Measurements from ENCODE around the gene HTR3C. TPM values are rescaled to one million over a fixed set of nuclear protein-coding genes. Genes with fewer than 3 reads are reported as not detected.
"Not testable (repeated sequence)": the region's sequence is repeated elsewhere in the genome, so short reads cannot be mapped to it uniquely, and the experiment has no call there.

Gene HTR3C
- total RNA-seq, 2 donors from 2014 or later = not detected

GRCh38 chr3:184059424-184059823, 6.6 kb downstream of the HTR3C start:
- ATAC-seq (ENCODE audit: insufficient number of reproducible peaks, low FRiP score, low read depth) (no peak), DNase-seq (ENCODE audit: low spot score) (no peak)
- H3K4me3 ChIP-seq = no peak overlapping the region
- H3K27me3 ChIP-seq (replicated peaks; ENCODE audit: insufficient read depth) = no peaks in the 10 kb centered on the region
- no peak for TF ChIP-seq CTCF (IDR thresholded peaks at IDR 0.05)
- no peaks in the 10 kb centered on the region for H3K4me1 ChIP-seq (ENCODE audit: control insufficient read depth in 1 of 2, low read depth in 2 of 2)
- no peaks in the 10 kb centered on the region for H3K9me3 ChIP-seq
- no peaks in the 10 kb centered on the region for H3K36me3 ChIP-seq
- no peak overlapping the region for H3K27ac ChIP-seq

- TF ChIP-seq CTCF (IDR thresholded peaks at IDR 0.05) = no peak
- ATAC-seq (ENCODE audit: insufficient number of reproducible peaks, low FRiP score, low read depth) = no peak
- Histone ChIP-seq H3K27ac (no peak overlapping the region), H3K27me3 (replicated peaks; ENCODE audit: insufficient read depth) (no peaks in the 10 kb centered on the region), H3K4me1 (ENCODE audit: control insufficient read depth in 1 of 2, low read depth in 2 of 2) (no peaks in the 10 kb centered on the region), H3K9me3 (no peaks in the 10 kb centered on the region), H3K36me3 (no peaks in the 10 kb centered on the region), H3K4me3 (no peak overlapping the region)
- DNase-seq (ENCODE audit: low spot score) = no peak
Observed at GRCh38 chr3:184062637-184063036, 9.8 kb downstream of the HTR3C start.

- Histone ChIP-seq H3K27me3 (replicated peaks; ENCODE audit: insufficient read depth) (no peaks in the 10 kb centered on the region), H3K4me3 (no peak overlapping the region), H3K36me3 (no peaks in the 10 kb centered on the region), H3K4me1 (ENCODE audit: control insufficient read depth in 1 of 2, low read depth in 2 of 2) (no peaks in the 10 kb centered on the region), H3K9me3 (no peaks in the 10 kb centered on the region), H3K27ac (no peak overlapping the region)
- no peak for DNase-seq (ENCODE audit: low spot score)
- TF ChIP-seq CTCF (IDR thresholded peaks at IDR 0.05) = no peak
- no peak for ATAC-seq (ENCODE audit: insufficient number of reproducible peaks, low FRiP score, low read depth)
Observed at GRCh38 chr3:184066211-184066610, 13.4 kb downstream of the HTR3C start.

- no peaks in the 10 kb centered on the region for H3K4me1 ChIP-seq (ENCODE audit: control insufficient read depth in 1 of 2, low read depth in 2 of 2)
- no peak overlapping the region for H3K4me3 ChIP-seq
- TF ChIP-seq CTCF (IDR thresholded peaks at IDR 0.05) = no peak
- H3K36me3 ChIP-seq = no peaks in the 10 kb centered on the region
- H3K27ac ChIP-seq = no peak overlapping the region
- ATAC-seq (ENCODE audit: insufficient number of reproducible peaks, low FRiP score, low read depth) (no peak), DNase-seq (ENCODE audit: low spot score) (no peak)
- H3K9me3 ChIP-seq = no peaks in the 10 kb centered on the region
- H3K27me3 ChIP-seq (replicated peaks; ENCODE audit: insufficient read depth) = no peaks in the 10 kb centered on the region
Observed at GRCh38 chr3:184067573-184068055, 14.8 kb downstream of the HTR3C start.

GRCh38 chr3:184068344-184068743, 15.5 kb downstream of the HTR3C start:
- no peak for TF ChIP-seq CTCF (IDR thresholded peaks at IDR 0.05)
- Histone ChIP-seq H3K27me3 (replicated peaks; ENCODE audit: insufficient read depth) (no peaks in the 10 kb centered on the region), H3K9me3 (no peaks in the 10 kb centered on the region), H3K27ac (no peak overlapping the region), H3K4me1 (ENCODE audit: control insufficient read depth in 1 of 2, low read depth in 2 of 2) (no peaks in the 10 kb centered on the region), H3K4me3 (no peak overlapping the region), H3K36me3 (no peaks in the 10 kb centered on the region)
- DNase-seq (ENCODE audit: low spot score) = no peak
- ATAC-seq (ENCODE audit: insufficient number of reproducible peaks, low FRiP score, low read depth) = no peak

GRCh38 chr3:184071142-184071541, 18.3 kb downstream of the HTR3C start:
- not testable (repeated sequence) for H3K36me3 ChIP-seq; H3K27ac ChIP-seq; ATAC-seq (ENCODE audit: insufficient number of reproducible peaks, low FRiP score, low read depth); DNase-seq (ENCODE audit: low spot score); H3K4me3 ChIP-seq; H3K9me3 ChIP-seq; H3K4me1 ChIP-seq (ENCODE audit: control insufficient read depth in 1 of 2, low read depth in 2 of 2); H3K27me3 ChIP-seq (replicated peaks; ENCODE audit: insufficient read depth)

Data from thoracic aorta (tissue), 2 donors.